ENCODE results near the gene FAM168A. TPM values are rescaled to one million over a fixed set of nuclear protein-coding genes. Genes with fewer than 3 reads are reported as not detected.
A peak's percentile ranks its signal among the peaks of the same experiment; 100 is the strongest.

Gene FAM168A
- polyA plus RNA-seq, 1 donor (not counting 4 experiments of a cell fraction or from before 2014, with no cell fraction given) = 11.8 TPM

- peak overlapping the region; percentile 69 for H3K4me2 ChIP-seq (ENCODE audit: control insufficient read depth, extremely low read depth, insufficient read depth, low read depth, low read length)
- peak; percentile 73 for DNase-seq (ENCODE audit: low read depth, low spot score)
- H3K4me3 ChIP-seq (ENCODE audit: control insufficient read depth in 2 of 3, extremely low read depth in 1 of 3, insufficient read depth in 2 of 3, low read depth in 1 of 3, low read length in 3 of 3) = peak overlapping the region in 1 of 3 experiments; percentile 52
- H2AFZ ChIP-seq (ENCODE audit: control insufficient read depth, low read length) = no peak overlapping the region
- peaks cover 56% of the 10 kb centered on the region for H3K79me2 ChIP-seq (ENCODE audit: control insufficient read depth, insufficient read depth, low read length)
- peak overlapping the region; percentile 66 for H3K27ac ChIP-seq (ENCODE audit: control insufficient read depth, insufficient read depth, low read length)
- peaks cover 6 to 14% of the 10 kb centered on the region in 2 experiments for H3K36me3 ChIP-seq (ENCODE audit: control insufficient read depth in 2 of 2, extremely low read depth in 1 of 2, insufficient read depth in 2 of 2, low read length in 2 of 2)
- peaks cover 11% of the 10 kb centered on the region for H3K9me1 ChIP-seq (ENCODE audit: control insufficient read depth, extremely low read depth, insufficient read depth, low read length)
- peaks cover 67% of the 10 kb centered on the region for H3K4me1 ChIP-seq (ENCODE audit: control insufficient read depth, extremely low read depth, insufficient read depth, low read length)
- TF ChIP-seq EZH2 (IDR thresholded peaks at IDR 0.05; ENCODE audit: low read length) (no peak), CTCF (optimal IDR thresholded peaks at IDR 0.05 in 1 of 3, IDR thresholded peaks at IDR 0.05 in 1 of 3, conservative IDR thresholded peaks at IDR 0.05 in 1 of 3; ENCODE audit: extremely low read depth in 1 of 3, insufficient read depth in 2 of 3, low read length in 3 of 3) (no peak)
- peak overlapping the region; percentile 63 for H3K9ac ChIP-seq (ENCODE audit: control insufficient read depth, extremely low read depth, insufficient read depth, low read length)
- H3K27me3 ChIP-seq (ENCODE audit: control insufficient read depth, extremely low read depth, insufficient read depth, low read length) = no peaks in the 10 kb centered on the region
- no peaks in the 10 kb centered on the region for H3K9me3 ChIP-seq (ENCODE audit: control insufficient read depth, low read depth, low read length)
- peak; percentile 84 for FAIRE-seq
- dilution Hi-C loops (cut with MboI; ENCODE audit: extremely low pct_ligation_motif_present, low sequenced_read_pairs) = no loop called here
- peaks cover 2% of the 10 kb centered on the region for H4K20me1 ChIP-seq (ENCODE audit: control insufficient read depth, extremely low read depth, insufficient read depth, low read length)
Observed at GRCh38 chr11:73388265-73389133, 209.4 kb downstream of the FAM168A start.

DNA sequence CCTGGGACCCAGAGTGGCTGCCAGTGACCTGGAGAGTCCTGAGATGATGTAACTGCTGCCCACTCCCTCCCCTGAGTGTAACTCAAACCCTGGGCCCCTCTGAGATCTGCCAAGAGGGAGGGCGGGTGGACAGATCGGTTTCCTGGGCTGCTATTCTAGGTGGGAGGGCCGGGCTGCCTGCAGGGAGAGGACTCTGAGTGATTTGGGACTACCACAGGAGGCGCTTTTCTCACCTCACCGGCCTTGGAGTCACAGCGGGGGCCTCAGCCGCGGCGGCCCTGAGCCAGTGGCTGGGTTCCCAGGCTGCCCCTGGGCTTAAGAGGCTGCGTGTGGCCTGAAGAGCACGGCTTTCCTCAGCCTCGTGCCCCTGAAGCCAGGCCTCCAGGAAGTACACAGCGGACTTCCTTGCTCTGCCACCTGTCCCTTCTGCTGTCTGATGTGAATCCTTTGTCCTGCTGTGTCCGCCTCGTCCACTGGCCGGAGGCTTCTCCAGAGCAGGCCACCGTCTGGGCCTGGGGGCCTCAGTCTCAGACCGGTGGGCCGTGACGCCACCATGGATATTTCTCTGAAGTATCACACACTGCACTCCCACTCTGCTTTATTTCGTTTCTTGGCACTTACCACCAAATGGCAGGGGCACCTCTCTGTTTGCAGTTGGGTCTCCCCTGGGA, 210.2 kb downstream of the FAM168A start:
- H3K9ac ChIP-seq (ENCODE audit: control insufficient read depth, extremely low read depth, insufficient read depth, low read length) = peak overlapping the region; percentile 46
- H3K4me2 ChIP-seq (ENCODE audit: control insufficient read depth, extremely low read depth, insufficient read depth, low read depth, low read length) = peak overlapping the region; percentile 69
- FAIRE-seq (no peak), DNase-seq (ENCODE audit: low read depth, low spot score) (no peak)
- dilution Hi-C loops (cut with MboI; ENCODE audit: extremely low pct_ligation_motif_present, low sequenced_read_pairs) = no loop called here
- no peaks in the 10 kb centered on the region for H3K27me3 ChIP-seq (ENCODE audit: control insufficient read depth, extremely low read depth, insufficient read depth, low read length)
- H3K4me1 ChIP-seq (ENCODE audit: control insufficient read depth, extremely low read depth, insufficient read depth, low read length) = peaks cover 70% of the 10 kb centered on the region
- TF ChIP-seq CTCF (optimal IDR thresholded peaks at IDR 0.05 in 1 of 3, IDR thresholded peaks at IDR 0.05 in 1 of 3, conservative IDR thresholded peaks at IDR 0.05 in 1 of 3; ENCODE audit: extremely low read depth in 1 of 3, insufficient read depth in 2 of 3, low read length in 3 of 3) = no peak
- no peak for TF ChIP-seq EZH2 (IDR thresholded peaks at IDR 0.05; ENCODE audit: low read length)
- H2AFZ ChIP-seq (ENCODE audit: control insufficient read depth, low read length) = no peak overlapping the region
- peak overlapping the region; percentile 66 for H3K27ac ChIP-seq (ENCODE audit: control insufficient read depth, insufficient read depth, low read length)
- peaks cover 6% of the 10 kb centered on the region in 2 experiments for H3K36me3 ChIP-seq (ENCODE audit: control insufficient read depth in 2 of 2, extremely low read depth in 1 of 2, insufficient read depth in 2 of 2, low read length in 2 of 2)
- peak overlapping the region in 1 of 3 experiments; percentile 52 for H3K4me3 ChIP-seq (ENCODE audit: control insufficient read depth in 2 of 3, extremely low read depth in 1 of 3, insufficient read depth in 2 of 3, low read depth in 1 of 3, low read length in 3 of 3)
- H3K9me1 ChIP-seq (ENCODE audit: control insufficient read depth, extremely low read depth, insufficient read depth, low read length) = peaks cover 12% of the 10 kb centered on the region
- H3K79me2 ChIP-seq (ENCODE audit: control insufficient read depth, insufficient read depth, low read length) = peaks cover 63% of the 10 kb centered on the region
- H3K9me3 ChIP-seq (ENCODE audit: control insufficient read depth, low read depth, low read length) = no peaks in the 10 kb centered on the region
- peaks cover 2% of the 10 kb centered on the region for H4K20me1 ChIP-seq (ENCODE audit: control insufficient read depth, extremely low read depth, insufficient read depth, low read length)

Data from keratinocyte (primary cell).